ENCODE results near the gene SDHAF1.
A peak's percentile ranks its signal among the peaks of the same experiment; 100 is the strongest.

Gene SDHAF1

GRCh38 chr19:35986664-35987570 is 8.1 kb upstream of the SDHAF1 start:
- no peak for DNase-seq (ENCODE audit: low spot score)

- DNase-seq (ENCODE audit: low spot score): no peak
These were observed 7.5 kb upstream of the SDHAF1 start for GRCh38 chr19:35987571-35987896.

- DNase-seq (ENCODE audit: low spot score): no peak
These were observed 6.2 kb upstream of the SDHAF1 start for GRCh38 chr19:35988824-35989223.

- no peak for DNase-seq (ENCODE audit: low spot score)
These were observed 4.8 kb upstream of the SDHAF1 start for GRCh38 chr19:35990156-35990555.

- no peak for DNase-seq (ENCODE audit: low spot score)
These were observed 3.9 kb upstream of the SDHAF1 start for GRCh38 chr19:35990771-35991730.

- no peak for DNase-seq (ENCODE audit: low spot score)
These were observed 3.1 kb upstream of the SDHAF1 start for GRCh38 chr19:35991731-35992450.

GRCh38 chr19:35992907-35993765 is 1.9 kb upstream of the SDHAF1 start:
- no peak for DNase-seq (ENCODE audit: low spot score)

GRCh38 chr19:35993923-35994598 is 927 bp upstream of the SDHAF1 start:
- DNase-seq (ENCODE audit: low spot score): no peak

- DNase-seq (ENCODE audit: low spot score): no peak
These were observed 1.8 kb downstream of the SDHAF1 start for GRCh38 chr19:35996777-35997176.

- DNase-seq (ENCODE audit: low spot score): no peak
These were observed 6.6 kb downstream of the SDHAF1 start for GRCh38 chr19:36001605-36002004.

- no peak for DNase-seq (ENCODE audit: low spot score)
These were observed 8.3 kb downstream of the SDHAF1 start for GRCh38 chr19:36003284-36003683.

GRCh38 chr19:36006955-36007354 is 12.0 kb downstream of the SDHAF1 start:
- no peak for DNase-seq (ENCODE audit: low spot score)

- DNase-seq (ENCODE audit: low spot score): no peak
These were observed 13.5 kb downstream of the SDHAF1 start, which contains the start of gene SYNE4 for GRCh38 chr19:36008336-36008978. SYNE4 (minus strand) TSS chr19:36008813; CDS start chr19:36008681, 132 bp downstream.

- peak; percentile 38 for DNase-seq (ENCODE audit: low spot score)
These were observed 14.2 kb downstream of the SDHAF1 start for GRCh38 chr19:36009220-36009619.

GRCh38 chr19:36009633-36010379 is 14.8 kb downstream of the SDHAF1 start:
- DNase-seq (ENCODE audit: low spot score): no peak

GRCh38 chr19:36010402-36010801 is 15.4 kb downstream of the SDHAF1 start:
- no peak for DNase-seq (ENCODE audit: low spot score)

- DNase-seq (ENCODE audit: low spot score): no peak
These were observed 18.5 kb downstream of the SDHAF1 start for GRCh38 chr19:36013280-36014011.

Data from CD4-positive, alpha-beta T cell treated with Interleukin-15 for 4 hours (primary cell).